Measurements from ENCODE around the gene FOSL1.
A peak's percentile ranks its signal among the peaks of the same experiment; 100 is the strongest.
"Not testable (repeated sequence)": the region's sequence is repeated elsewhere in the genome, so short reads cannot be mapped to it uniquely, and the experiment has no call there.

The FOSL1 gene

DNA sequence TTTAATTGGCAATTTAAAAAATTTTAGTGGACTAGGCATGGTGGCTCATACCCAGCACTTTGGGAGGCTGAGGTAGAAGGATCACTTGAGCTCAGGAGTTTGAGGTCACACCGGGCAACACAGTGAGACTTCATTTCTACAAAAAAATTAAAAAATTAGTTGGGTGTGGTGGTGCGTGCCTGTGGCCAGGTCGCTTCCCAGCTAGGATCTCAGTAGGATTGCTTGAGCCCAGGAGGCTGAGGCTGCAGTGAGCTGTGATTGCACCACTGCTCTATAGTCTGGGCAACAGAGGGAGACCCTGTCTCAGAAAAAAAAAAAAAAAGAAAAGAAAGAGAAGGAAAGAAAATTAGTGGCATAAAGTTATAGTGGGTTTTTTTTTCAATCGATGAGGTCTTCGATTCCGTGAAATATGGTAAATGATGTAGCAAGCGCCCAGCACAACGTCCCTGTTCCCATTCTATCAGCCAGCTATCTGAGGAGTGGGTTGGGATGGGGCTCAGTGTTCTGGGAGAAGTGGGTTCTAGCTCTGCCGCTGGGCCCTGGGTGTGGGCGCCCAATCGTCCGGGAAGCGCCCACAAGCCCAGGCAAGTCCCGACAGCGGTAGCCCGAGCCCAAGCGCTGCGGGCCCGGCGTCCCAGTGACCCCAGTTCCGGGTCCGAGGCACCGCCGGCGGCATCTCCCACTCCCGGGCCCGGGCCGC lies 1.4 kb downstream of the FOSL1 start:
- no peak for DNase-seq (ENCODE audit: low read depth)
- TF ChIP-seq, protein P1, sequence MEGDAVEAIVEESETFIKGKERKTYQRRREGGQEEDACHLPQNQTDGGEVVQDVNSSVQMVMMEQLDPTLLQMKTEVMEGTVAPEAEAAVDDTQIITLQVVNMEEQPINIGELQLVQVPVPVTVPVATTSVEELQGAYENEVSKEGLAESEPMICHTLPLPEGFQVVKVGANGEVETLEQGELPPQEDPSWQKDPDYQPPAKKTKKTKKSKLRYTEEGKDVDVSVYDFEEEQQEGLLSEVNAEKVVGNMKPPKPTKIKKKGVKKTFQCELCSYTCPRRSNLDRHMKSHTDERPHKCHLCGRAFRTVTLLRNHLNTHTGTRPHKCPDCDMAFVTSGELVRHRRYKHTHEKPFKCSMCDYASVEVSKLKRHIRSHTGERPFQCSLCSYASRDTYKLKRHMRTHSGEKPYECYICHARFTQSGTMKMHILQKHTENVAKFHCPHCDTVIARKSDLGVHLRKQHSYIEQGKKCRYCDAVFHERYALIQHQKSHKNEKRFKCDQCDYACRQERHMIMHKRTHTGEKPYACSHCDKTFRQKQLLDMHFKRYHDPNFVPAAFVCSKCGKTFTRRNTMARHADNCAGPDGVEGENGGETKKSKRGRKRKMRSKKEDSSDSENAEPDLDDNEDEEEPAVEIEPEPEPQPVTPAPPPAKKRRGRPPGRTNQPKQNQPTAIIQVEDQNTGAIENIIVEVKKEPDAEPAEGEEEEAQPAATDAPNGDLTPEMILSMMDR (IDR thresholded peaks at IDR 0.05; ENCODE audit: low read depth, low read length, missing control alignments): no peak
- peak overlapping the region; percentile 56 for H3K4me3 ChIP-seq (ENCODE audit: low read depth, low read length)

DNA sequence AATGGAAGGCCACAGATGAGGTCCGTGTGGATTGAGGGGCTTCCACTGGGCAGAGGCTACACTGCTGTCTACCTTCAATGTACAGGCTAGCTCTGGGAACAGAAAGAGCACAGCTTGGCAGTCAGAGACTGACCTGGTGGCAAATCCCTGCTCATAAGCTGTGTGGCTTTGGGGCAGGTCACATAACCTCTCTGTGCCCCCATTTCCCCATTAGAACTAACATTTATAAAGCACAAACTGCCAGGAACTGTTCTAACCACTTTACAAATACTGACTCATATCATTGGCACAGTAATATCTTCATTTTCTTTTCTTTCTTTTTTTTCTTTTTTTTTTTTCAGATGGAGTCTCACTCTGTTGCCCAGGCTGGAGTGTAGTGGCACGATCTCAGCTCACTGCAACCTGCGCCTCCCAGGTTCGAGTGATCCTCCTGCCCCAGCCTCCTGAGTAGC lies 3.1 kb downstream of the FOSL1 start:
- H3K4me3 ChIP-seq (ENCODE audit: low read depth, low read length): no peak overlapping the region
- TF ChIP-seq, protein P1 (IDR thresholded peaks at IDR 0.05; ENCODE audit: low read depth, low read length, missing control alignments): no peak
- DNase-seq (ENCODE audit: low read depth): no peak

DNA sequence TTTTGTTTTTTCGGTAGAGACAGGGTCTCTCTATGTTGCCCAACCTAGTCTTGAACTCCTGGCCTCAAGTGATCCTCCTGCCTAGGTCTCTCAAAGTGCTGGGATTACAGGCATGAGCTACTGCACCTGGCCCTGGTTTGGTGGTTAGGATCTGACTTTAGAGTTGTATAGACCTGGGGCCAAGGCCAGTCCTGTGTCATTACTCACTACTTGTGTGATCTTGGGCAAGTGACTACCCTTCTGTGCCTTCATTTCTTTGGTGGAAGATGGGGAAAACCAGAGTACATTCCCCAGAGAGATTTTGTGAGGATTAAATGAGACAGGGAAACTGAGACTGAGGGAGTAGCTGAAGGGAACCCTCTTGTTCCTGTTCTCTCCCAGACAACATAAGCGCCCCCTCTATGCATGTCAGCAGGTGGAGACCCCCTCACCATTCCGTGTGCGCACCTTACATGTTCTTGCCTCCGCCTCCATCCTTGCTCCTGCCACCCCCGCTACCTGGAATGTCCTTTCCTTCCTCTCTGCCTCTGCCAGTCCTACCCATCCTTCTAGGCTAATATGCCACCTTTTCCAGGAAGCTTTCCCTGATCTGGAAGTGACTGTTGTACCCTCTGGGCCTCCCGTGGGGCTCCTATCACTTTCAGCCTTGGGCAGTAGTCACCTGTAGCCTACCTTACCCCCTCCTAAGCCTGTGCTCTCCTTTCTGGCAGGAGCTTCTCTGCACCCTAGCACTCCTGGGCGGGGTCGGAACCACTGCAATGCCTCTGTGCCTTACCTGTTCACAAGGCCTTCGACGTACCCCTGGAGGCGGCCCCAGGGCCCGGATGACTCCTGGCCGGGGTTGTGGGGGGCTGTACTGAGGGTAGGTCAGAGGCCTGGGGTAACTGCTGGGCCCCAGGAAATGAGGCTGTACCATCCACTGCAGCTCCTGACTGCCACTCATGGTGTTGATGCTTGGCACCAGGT lies 3.9 kb downstream of the FOSL1 start:
- no peak for DNase-seq (ENCODE audit: low read depth)
- TF ChIP-seq, protein P1 (IDR thresholded peaks at IDR 0.05; ENCODE audit: low read depth, low read length, missing control alignments): no peak
- no peak overlapping the region for H3K4me3 ChIP-seq (ENCODE audit: low read depth, low read length)

DNA sequence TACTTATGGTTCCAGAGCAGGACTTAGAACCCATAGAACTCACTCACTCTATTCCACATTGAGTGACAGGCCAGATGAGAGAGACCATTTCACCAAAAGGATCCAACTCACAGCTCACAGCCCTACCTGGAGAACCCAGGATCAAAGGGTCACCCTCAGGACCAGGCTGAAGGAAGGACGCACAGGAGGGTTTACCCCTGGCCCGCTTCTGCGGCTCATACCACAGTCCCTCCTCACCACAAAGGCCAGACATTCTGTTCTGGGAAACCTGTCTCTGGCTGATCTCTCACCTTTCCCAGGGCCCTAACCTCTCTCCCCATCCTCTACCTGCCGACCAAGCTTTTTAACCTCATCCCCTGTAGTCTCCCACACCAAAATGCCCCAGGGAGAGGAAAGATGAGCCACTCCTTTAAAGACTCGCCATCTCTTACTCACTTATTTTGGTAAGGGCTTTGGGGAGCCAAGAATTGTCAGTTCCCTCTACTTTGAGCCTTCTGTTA lies 4.7 kb downstream of the FOSL1 start:
- TF ChIP-seq, protein P1 (IDR thresholded peaks at IDR 0.05; ENCODE audit: low read depth, low read length, missing control alignments): no peak
- no peak overlapping the region for H3K4me3 ChIP-seq (ENCODE audit: low read depth, low read length)
- DNase-seq (ENCODE audit: low read depth): no peak

DNA sequence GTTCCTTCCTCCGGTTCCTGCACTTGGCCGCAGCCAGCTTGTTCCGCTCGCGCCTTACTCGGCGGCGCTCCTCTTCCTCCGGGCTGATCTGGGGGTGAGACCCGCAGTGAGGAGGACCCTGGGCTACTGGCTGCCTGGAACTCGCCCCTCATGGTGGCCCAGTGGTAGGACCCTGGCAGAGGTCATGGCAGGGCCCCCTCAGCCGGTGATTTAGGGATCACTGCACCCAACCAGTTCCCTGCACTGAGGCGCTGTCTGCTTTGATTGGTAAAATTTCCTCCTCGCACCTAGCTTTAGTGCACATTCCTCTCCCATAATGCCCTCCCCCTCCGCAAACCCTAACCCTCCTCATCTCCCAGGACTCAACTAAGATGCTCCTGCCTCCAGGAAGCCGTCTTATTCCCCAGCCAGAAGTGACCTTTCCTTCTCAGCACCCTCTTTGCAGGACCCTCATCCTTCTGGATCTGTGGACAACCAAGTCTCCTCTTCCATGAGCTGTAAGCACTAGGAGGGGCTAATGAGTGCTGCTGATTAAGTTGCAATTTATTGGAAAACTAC lies 6.1 kb downstream of the FOSL1 start:
- H3K4me3 ChIP-seq (ENCODE audit: low read depth, low read length): peak overlapping the region; percentile 59
- DNase-seq (ENCODE audit: low read depth): no peak
- TF ChIP-seq, protein P1 (IDR thresholded peaks at IDR 0.05; ENCODE audit: low read depth, low read length, missing control alignments): no peak

DNA sequence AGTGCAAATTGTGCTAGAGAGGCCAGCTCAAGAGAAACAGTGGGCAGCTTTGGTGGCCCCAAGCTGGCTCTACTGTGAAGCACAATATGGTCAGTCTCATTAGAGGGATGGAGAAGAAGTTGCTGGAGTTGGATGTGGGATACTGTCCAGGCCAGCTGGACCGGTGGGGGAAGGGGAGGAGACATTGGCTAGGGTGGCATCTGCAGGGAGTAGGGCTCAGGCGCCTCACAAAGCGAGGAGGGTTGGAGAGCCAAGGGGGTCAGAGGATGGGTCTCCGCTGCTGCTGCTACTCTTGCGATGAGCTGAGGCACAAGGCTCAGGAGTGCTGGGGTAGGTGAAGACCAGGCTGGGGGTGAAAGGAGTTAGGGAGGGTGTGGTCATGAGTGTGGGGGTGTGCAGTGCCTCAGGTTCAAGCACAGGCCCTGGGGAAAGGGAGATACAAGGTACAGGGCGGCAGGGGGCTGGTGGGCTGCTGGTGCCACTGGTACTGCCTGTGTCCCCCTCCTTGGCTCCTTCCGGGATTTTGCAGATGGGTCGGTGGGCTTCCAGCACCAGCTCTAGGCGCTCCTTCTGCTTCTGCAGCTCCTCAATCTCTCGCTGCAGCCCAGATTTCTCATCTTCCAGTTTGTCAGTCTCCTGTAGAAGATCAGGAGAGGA lies 7.4 kb downstream of the FOSL1 start:
- TF ChIP-seq, protein P1 (IDR thresholded peaks at IDR 0.05; ENCODE audit: low read depth, low read length, missing control alignments): no peak
- peak overlapping the region; percentile 86 for H3K4me3 ChIP-seq (ENCODE audit: low read depth, low read length)
- DNase-seq (ENCODE audit: low read depth): no peak

DNA sequence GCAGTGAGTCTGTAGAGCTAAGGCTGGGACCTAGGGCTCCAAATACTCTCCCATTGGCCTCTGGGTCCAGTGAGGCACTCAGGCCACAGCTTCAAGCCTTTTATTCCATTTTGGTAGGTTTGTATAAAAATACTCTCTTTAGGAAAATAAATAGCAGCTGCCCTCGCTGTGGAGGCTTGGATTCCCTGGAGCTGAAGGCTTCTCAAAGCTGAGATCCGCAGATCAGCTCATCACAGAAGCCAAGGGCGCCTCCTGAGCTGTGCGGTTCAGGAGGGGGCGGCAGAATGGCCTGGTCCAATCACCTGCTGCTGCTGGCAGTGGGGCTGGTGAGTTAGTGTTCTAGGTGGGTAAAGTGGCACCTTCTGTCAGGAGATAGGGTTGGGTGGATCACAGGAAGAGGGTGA lies 8.0 kb downstream of the FOSL1 start:
- peak overlapping the region; percentile 86 for H3K4me3 ChIP-seq (ENCODE audit: low read depth, low read length)
- DNase-seq (ENCODE audit: low read depth): not testable (repeated sequence)
